Common myeloid progenitor, CD34-positive (primary cell): ENCODE results near the gene TMEM87B.
A peak's percentile ranks its signal among the peaks of the same experiment; 100 is the strongest.

Source experiments
- CTCF ChIA-PET: fragments of 350-600 bp; sonication (Branson Sonifier 250); formaldehyde crosslinking; loops from one replicate; lab custom pipeline; 2021; ENCODE audit warnings: antibody characterized with exemption; lab: Charles Lee
- POLR2A ChIA-PET: fragments of 350-600 bp; sonication (Branson Sonifier 250); formaldehyde crosslinking; loops from one replicate; lab custom pipeline; 2021; ENCODE audit warnings: antibody characterized with exemption; lab: Charles Lee
- DNase-seq, 3 donors: peaks; one replicate each; pipeline versions ENCODE4 v3.0.0 to v3.0.0-alpha.2; 2013
- H3K27ac ChIP-seq, 2 experiments: 1 replicate in 1 of 2; 2 replicates in 1 of 2; pipeline ENCODE4 v1.7.0; 2013; ENCODE audit warnings: inconsistent platforms in 2 of 2, low read length in 2 of 2, mild to moderate bottlenecking in 2 of 2, low read depth in 1 of 2, moderate library complexity in 1 of 2; ENCODE audit not compliant: severe bottlenecking in 2 of 2, insufficient read depth in 1 of 2, poor library complexity in 1 of 2
- H3K27me3 ChIP-seq, 5 experiments: replicated peaks in 2 of 5; 1 replicate in 3 of 5; 2 replicates in 2 of 5; pipeline versions ENCODE4 v1.6.1 to v1.7.0; 2013; ENCODE audit warnings: low read length in 4 of 5, mild to moderate bottlenecking in 2 of 5, moderate library complexity in 2 of 5, inconsistent platforms in 1 of 5; ENCODE audit not compliant: insufficient read depth in 5 of 5, control insufficient read depth in 4 of 5
- H3K36me3 ChIP-seq, 4 experiments: 1 replicate in 2 of 4; 2 replicates in 2 of 4; pipeline versions ENCODE4 v1.6.1 to v1.7.0; 2013; ENCODE audit warnings: low read length in 3 of 4, control low read depth in 1 of 4, mild to moderate bottlenecking in 1 of 4; ENCODE audit not compliant: control insufficient read depth in 4 of 4, insufficient read depth in 4 of 4
- H3K4me1 ChIP-seq, 4 experiments: 1 replicate in 3 of 4; 2 replicates in 1 of 4; pipeline versions ENCODE4 v1.6.1 to v1.7.1; 2013; ENCODE audit warnings: low read length in 3 of 4, mild to moderate bottlenecking in 3 of 4, control low read depth in 1 of 4, inconsistent platforms in 1 of 4, moderate library complexity in 1 of 4; ENCODE audit not compliant: control insufficient read depth in 4 of 4, insufficient read depth in 4 of 4; ENCODE audit errors: control extremely low read depth in 1 of 4
- H3K4me3 ChIP-seq, 7 experiments: 1 replicate in 4 of 7; 2 replicates in 3 of 7; pipeline versions ENCODE4 v1.5.1 to v1.7.0; 2013; ENCODE audit warnings: mild to moderate bottlenecking in 7 of 7, low read length in 6 of 7, moderate library complexity in 6 of 7, inconsistent platforms in 2 of 7, low read depth in 2 of 7, control low read depth in 1 of 7; ENCODE audit not compliant: insufficient read depth in 4 of 7, control insufficient read depth in 1 of 7; ENCODE audit errors: extremely low read depth in 1 of 7
- H3K9me3 ChIP-seq, 5 experiments: 1 replicate in 4 of 5; 2 replicates in 1 of 5; pipeline versions ENCODE4 v1.6.1 to v1.7.1; 2013; ENCODE audit warnings: low read length in 4 of 5, mild to moderate bottlenecking in 2 of 5, inconsistent platforms in 1 of 5, low read depth in 1 of 5, moderate library complexity in 1 of 5; ENCODE audit not compliant: control insufficient read depth in 4 of 5, insufficient read depth in 2 of 5; ENCODE audit errors: control extremely low read depth in 1 of 5
- WGBS: methylation state at CpG from one replicate; pipeline ENCODE4 v1.1.5; 2013; ENCODE audit not compliant: insufficient coverage; 5-methylcytosine and 5-hydroxymethylcytosine counted together

Gene TMEM87B

DNA sequence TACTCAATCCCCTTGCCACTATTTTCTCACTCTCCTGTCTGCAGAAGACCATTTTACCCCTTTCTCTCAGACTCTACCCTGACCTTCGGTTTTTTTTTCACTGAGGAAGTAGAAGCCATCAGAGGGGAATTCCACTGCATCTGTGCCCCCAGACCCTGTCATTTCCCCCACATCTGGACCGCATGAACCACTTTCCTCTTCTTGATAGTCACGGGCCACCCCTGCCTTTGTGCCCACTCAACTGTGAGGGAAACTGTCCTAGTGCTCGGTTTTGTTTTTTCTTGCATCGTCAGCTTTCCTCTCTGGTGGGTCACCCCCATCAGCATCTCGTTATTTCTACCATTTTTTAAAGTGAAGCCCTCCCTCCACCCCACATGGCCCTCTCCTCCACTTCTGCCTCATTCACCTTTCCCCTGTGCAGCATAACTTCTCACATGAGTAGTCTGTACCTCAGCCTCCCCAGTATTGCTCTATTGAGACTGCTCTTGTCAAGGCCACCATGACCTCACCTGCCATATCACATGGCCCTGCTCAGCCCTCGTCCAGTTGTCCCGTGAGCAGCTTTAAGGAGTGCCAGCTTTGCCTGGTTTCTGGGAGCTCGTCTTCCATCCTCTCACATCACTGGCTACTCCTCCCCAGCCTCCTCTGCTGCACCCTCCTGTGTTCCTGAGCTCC lies 32.4 kb downstream of the TMEM87B start:
- ChIA-PET CTCF (interaction anchor here (1.7 kb wide), 1 partner anchor 11 kb away, joined by 4 read pairs; no protein-coding TSS in a partner anchor), POLR2A (no interaction called here)
- Histone ChIP-seq H3K4me3 (no peak overlapping the region), H3K27ac (no peak overlapping the region), H3K9me3 (no peaks in the 10 kb centered on the region), H3K4me1 (no peaks in the 10 kb centered on the region), H3K27me3 (no peaks in the 10 kb centered on the region), H3K36me3 (peaks cover 13 to 83% (median 57%) of the 10 kb centered on the region in 4 experiments)
- peak in 2 of 3 donors; percentile 60 to 67 for DNase-seq
- 92% methylated on average over 8 of the region's 9 CpGs for WGBS

GRCh38 chr2:112089375-112089774 lies 34.3 kb downstream of the TMEM87B start:
- no peaks in the 10 kb centered on the region for H3K4me1 ChIP-seq
- ChIA-PET CTCF (interaction anchor here (1.1 kb wide), 1 partner anchor 202 kb away, joined by 3 read pairs; no protein-coding TSS in a partner anchor), POLR2A (no interaction called here)
- H3K36me3 ChIP-seq, result peaks cover 10 to 68% (median 48%) of the 10 kb centered on the region in 4 experiments
- no peaks in the 10 kb centered on the region for H3K9me3 ChIP-seq
- H3K27me3 ChIP-seq, result no peaks in the 10 kb centered on the region
- no peak overlapping the region for H3K27ac ChIP-seq
- no peak for DNase-seq
- H3K4me3 ChIP-seq, result no peak overlapping the region
- 67% methylated on average over 1 of the region's 5 CpGs for WGBS

GRCh38 chr2:112092286-112093041 lies 37.4 kb downstream of the TMEM87B start:
- POLR2A ChIA-PET, result no interaction called here
- DNase-seq, result no peak

GRCh38 chr2:112093216-112093615 lies 38.1 kb downstream of the TMEM87B start:
- DNase-seq, result no peak

More at GRCh38 chr2:112092286-112093041, 37.4 kb downstream of the TMEM87B start:
- H3K27me3 ChIP-seq, result no peaks in the 10 kb centered on the region
- no peaks in the 10 kb centered on the region for H3K4me1 ChIP-seq
- CTCF ChIA-PET, result no interaction called here
- 91% methylated on average over 6 of the region's 6 CpGs for WGBS
- H3K9me3 ChIP-seq, result no peaks in the 10 kb centered on the region
- no peak overlapping the region for H3K4me3 ChIP-seq
- no peak overlapping the region for H3K27ac ChIP-seq
- peaks cover 6 to 49% (median 36%) of the 10 kb centered on the region in 4 experiments for H3K36me3 ChIP-seq

DNA sequence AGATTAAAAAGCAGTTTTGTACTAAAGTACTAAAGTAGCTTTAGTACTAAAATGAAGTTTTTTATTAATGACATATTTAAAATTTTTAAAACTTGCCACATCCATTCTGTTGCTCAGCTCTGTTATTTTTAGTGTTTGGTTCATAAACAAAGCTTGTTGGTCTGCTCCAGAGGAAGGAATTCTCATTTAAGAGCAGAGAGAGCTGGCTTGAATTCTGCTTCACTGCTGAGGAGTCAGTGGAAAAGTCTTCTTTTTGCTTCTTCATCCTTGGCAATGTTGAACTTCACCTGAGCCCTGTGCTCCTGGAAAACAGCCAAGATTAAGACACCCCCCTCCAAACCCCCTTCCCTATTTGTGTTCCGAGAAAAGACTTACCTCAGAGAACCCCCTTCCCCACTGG lies 40.6 kb downstream of the TMEM87B start:
- ChIA-PET CTCF (no interaction called here), POLR2A (no interaction called here)
- H3K27ac ChIP-seq, result no peak overlapping the region
- WGBS, result 100% methylated on average over 1 of the region's 1 CpG
- H3K4me1 ChIP-seq, result no peaks in the 10 kb centered on the region
- no peak for DNase-seq
- peaks cover 3 to 47% (median 31%) of the 10 kb centered on the region in 4 experiments for H3K36me3 ChIP-seq
- H3K4me3 ChIP-seq, result no peak overlapping the region
- H3K27me3 ChIP-seq, result no peaks in the 10 kb centered on the region
- H3K9me3 ChIP-seq, result no peaks in the 10 kb centered on the region

More at GRCh38 chr2:112093216-112093615, 38.1 kb downstream of the TMEM87B start:
- Histone ChIP-seq H3K4me3 (no peak overlapping the region), H3K4me1 (no peaks in the 10 kb centered on the region), H3K9me3 (no peaks in the 10 kb centered on the region), H3K27me3 (no peaks in the 10 kb centered on the region), H3K36me3 (peaks cover 6 to 47% (median 33%) of the 10 kb centered on the region in 4 experiments), H3K27ac (no peak overlapping the region)
- CTCF ChIA-PET, result interaction anchor here (1.0 to 1.2 kb wide), 2 partner anchors 10 to 43 kb away, joined by 4 to 5 read pairs; no protein-coding TSS in a partner anchor
- WGBS, result 100% methylated on average over 1 of the region's 1 CpG
- POLR2A ChIA-PET, result no interaction called here

DNA sequence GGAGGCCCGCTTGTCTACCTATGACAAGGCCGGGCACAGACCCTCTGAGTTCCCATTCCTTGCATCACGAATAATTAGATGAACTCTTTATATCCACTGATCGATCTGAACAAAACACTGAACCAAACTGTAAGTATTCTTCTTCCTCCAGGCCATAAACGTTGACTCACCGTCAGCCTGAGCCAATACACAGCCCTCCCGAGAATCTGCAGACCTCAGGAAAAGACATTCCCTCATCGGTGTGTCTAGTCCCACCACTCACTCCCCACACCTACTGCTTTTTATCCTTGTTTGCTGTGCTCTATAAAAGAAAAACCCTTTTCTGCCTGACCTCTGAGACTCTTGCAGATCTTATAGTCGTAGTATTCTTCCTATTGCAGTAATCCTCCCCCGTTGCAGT lies 41.0 kb downstream of the TMEM87B start:
- Histone ChIP-seq H3K4me1 (no peaks in the 10 kb centered on the region), H3K4me3 (no peak overlapping the region), H3K27ac (no peak overlapping the region), H3K9me3 (no peaks in the 10 kb centered on the region), H3K27me3 (no peaks in the 10 kb centered on the region), H3K36me3 (peaks cover 3 to 47% (median 32%) of the 10 kb centered on the region in 4 experiments)
- ChIA-PET CTCF (no interaction called here), POLR2A (interaction anchor here (0.7 kb wide), 1 partner anchor 17 kb away, joined by 8 read pairs; no protein-coding TSS in a partner anchor)
- 84% methylated on average over 8 of the region's 10 CpGs for WGBS
- no peak for DNase-seq
